NB4 (cell line): ENCODE results near the gene UGT1A7.

Experiments
- DNase-seq: peaks from one replicate; pipeline ENCODE4 v3.0.0; 2010; ENCODE audit warnings: low read depth
- H3K4me3 ChIP-seq: one replicate; pipeline ENCODE4 v1.5.1; 2011; ENCODE audit warnings: mild to moderate bottlenecking, low read depth, low read length, moderate library complexity
- CTCF ChIP-seq: IDR thresholded peaks from one replicate; pipeline ENCODE4 v1.5.1; 2012; ENCODE audit warnings: low read depth, low read length
- MAX ChIP-seq: IDR thresholded peaks from 2 replicates; pipeline ENCODE4 v1.6.1; 2011; ENCODE audit warnings: low read depth, low read length
- MYC ChIP-seq: IDR thresholded peaks from 2 replicates; pipeline ENCODE4 v1.6.1; 2011; ENCODE audit warnings: low read depth, low read length
- POLR2A ChIP-seq: IDR thresholded peaks from 2 replicates; pipeline ENCODE4 v1.6.1; 2011; ENCODE audit warnings: mild to moderate bottlenecking; ENCODE audit not compliant: insufficient read length; ENCODE audit errors: extremely low read depth

Gene UGT1A7

GRCh38 chr2:233689501-233689900 lies 7.8 kb downstream of the UGT1A7 start:
- no peak overlapping the region for H3K4me3 ChIP-seq
- DNase-seq, result no peak

DNA sequence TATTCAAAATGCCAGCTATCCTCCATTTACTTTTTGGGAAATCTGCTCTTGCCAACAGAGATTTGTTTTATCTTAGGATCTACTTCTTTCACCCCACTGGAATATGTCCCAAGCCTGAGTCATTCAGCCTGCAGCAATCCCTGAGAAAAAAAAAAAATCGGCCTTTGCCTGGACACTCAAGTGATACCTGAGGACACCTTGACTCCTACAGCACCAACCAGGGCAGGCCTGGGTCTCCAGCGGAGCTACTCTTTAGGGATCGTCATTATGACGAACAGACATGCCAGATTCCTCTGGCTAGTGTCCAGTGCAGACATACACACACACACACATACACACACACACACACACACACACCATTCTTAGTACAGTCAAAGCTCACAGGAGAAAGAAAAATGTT lies 8.7 kb downstream of the UGT1A7 start:
- no peak overlapping the region for H3K4me3 ChIP-seq
- TF ChIP-seq CTCF, result no peak
- TF ChIP-seq MYC, result no peak
- TF ChIP-seq MAX, result no peak
- TF ChIP-seq POLR2A, result no peak
- DNase-seq, result no peak

More at GRCh38 chr2:233689501-233689900, 7.8 kb downstream of the UGT1A7 start:
- no peak for TF ChIP-seq MAX
- TF ChIP-seq MYC, result no peak
- TF ChIP-seq CTCF, result no peak
- TF ChIP-seq POLR2A, result no peak

- H3K4me3 ChIP-seq, result no peak overlapping the region
- TF ChIP-seq MAX (no peak), POLR2A (no peak), MYC (no peak), CTCF (no peak)
These were observed 10.0 kb downstream of the UGT1A7 start for GRCh38 chr2:233691443-233692433.

DNA sequence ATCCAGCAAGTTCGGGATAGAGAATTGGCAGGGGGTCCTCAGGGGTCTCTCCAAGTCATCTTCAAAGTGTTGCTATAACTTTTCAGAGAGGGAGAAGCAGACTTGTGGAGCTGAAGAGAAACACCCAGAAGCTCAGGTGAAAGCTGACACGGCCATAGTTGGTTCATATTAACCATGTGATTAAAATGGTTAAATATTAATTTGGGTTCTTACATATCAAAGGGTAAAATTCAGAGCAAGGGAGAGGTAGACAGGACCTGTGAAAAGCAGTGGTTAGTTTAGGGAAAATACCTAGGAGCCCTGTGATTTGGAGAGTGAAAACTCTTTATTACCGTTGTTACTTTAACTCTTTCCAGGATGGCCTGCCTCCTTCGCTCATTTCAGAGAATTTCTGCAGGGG lies 10.9 kb downstream of the UGT1A7 start, which contains the start of gene UGT1A6:
Gene UGT1A6, plus strand, starts transcription at position 243 of the 400 bp plus-strand sequence. Its CDS starts 115 bp downstream, at position 358.
- TF ChIP-seq CTCF, result no peak
- no peak for TF ChIP-seq POLR2A
- no peak for TF ChIP-seq MAX
- no peak for TF ChIP-seq MYC
- H3K4me3 ChIP-seq, result no peak within 1 kb of the TSS
- no peak for DNase-seq

More at GRCh38 chr2:233691443-233692433, 10.0 kb downstream of the UGT1A7 start:
- no peak for DNase-seq

DNA sequence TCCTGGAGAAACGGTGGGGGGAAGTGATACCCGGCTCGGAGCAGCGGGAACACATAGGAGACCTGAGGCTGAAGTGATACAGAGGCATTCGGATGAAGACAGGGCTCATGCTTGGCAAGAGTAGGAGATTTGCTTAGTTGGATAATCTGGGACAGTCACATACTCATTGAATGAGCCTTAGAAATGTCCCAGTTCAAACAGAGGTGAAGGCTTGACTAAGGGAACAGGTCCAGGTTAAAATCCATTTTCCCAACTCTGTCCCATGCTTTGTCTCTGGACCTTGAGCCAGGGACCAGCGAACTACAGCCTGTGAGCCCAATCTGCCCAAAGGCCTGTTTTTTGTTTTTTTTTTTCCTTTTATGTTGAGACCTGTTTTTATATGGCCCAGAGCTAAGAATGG lies 12.3 kb downstream of the UGT1A7 start:
- H3K4me3 ChIP-seq, result no peak overlapping the region
- TF ChIP-seq MAX (no peak), CTCF (no peak), POLR2A (no peak), MYC (no peak)
- DNase-seq, result no peak
